ENCODE measurements around the gene CATSPER2. TPM values are rescaled to one million over a fixed set of nuclear protein-coding genes. Genes with fewer than 3 reads are reported as not detected.
"Not testable (repeated sequence)": the region's sequence is repeated elsewhere in the genome, so short reads cannot be mapped to it uniquely, and the experiment has no call there.

CATSPER2 gene
- 2.6 TPM for polyA plus RNA-seq (2013, experiment 1 of 2; ENCODE audit: insufficient read length)
- polyA plus RNA-seq (2013, experiment 2 of 2; ENCODE audit: insufficient read length), result 1.5 TPM

DNA sequence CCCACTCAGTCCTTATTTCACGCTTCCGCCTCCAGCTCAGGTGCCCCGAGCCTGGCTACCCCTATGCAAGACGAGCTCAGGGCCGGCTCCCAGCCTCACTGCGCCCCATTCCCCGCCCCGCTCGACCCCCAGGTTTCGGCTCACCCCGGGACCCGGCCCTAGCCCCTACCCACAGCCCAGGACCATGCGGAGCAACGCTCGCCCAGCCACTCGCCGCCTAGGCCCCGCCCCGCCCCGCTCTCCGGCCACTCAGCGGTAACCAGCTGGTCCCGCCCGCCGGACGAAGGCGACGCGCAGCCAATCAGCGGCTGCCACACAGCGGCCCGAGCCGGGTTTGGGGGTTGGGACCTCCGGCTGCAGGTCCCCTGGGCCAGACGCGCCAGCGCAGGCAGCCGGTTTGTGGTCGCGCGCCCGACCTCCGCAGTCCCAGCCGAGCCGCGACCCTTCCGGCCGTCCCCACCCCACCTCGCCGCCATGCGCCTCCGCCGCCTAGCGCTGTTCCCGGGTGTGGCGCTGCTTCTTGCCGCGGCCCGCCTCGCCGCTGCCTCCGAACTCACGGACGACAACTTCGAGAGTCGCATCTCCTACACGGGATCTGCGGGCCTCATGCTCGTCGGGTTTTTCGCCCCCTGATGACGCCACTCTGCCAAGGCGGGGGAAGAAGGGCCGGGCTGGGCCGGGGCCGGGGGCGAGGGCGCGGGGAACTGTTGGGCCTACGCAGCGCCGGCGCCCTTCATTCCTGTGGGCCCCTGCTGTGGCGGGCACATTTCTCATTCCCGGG lies at the start of gene CATSPER2:
CATSPER2 (minus strand) TSS at position 196 of the 781 bp plus-strand sequence. CDS start 783 bp downstream, outside the sequence.
- no peak for DNase-seq

DNA sequence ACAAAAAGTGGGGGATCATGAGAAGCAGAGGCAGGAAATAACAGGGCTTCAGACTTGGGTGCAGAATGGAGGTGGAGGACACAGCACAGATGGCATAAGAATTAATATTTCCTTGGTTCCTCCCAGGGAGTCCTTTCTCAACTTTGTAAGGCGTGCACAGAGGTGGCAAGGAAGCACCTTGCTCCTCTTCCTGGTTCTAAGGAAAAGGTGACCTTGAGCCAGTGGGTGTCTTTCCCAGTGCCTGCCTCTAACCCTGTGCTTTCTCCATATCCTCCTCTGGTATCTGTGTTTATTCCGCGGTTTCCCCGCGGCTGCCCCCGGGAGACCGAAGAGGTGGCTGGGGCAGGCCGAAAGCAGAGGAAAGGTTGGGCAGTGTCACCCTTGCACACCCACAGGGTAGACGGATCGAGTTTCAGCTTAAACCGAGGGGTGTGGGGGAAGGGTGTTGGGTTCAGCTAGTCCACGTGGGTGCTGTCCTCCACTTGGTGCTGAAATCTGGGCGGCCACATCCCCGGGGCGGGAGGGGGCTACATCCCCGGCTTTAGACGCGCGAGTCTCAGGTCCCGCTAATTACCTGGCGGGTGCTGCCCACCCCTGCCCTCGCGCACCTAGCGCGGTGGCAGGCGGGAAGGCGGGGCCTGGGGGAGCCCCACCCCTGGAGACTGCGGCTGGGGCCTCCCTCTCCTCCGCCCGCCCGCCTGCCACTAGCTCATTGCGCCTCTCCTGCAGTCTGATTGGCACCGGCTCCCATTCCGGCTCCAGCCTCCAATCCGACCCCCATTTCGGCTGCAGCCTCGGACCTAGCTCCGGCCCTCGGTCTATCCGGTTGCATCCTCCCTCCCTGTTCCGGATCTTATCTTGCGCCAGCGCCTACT lies 44.7 kb upstream of the CATSPER2 start, which contains the start of gene CKMT1A:
CKMT1A (plus strand) TSS at position 712 of the 875 bp plus-strand sequence. CDS start 192 bp downstream, outside the sequence.
- not testable (repeated sequence) for DNase-seq

DNA sequence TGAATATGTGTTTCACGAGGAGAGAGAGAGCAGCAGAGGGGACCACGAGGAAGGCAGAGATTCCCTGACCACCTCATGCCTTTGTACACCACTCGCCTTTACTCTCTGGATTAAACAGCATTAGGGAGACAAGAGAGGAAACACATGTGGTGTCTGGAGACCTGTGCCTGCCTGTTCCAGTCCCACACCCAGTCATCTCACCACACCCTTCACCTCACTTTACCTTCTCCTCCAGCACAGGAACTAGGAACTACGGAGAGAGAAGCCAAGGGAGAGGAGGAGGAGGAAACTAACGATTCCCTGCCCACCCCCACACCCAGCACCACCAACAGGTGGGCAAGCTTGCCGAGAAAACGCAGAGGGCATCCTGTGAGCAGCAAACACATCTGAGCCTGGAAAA lies 44.0 kb upstream of the CATSPER2 start:
- DNase-seq, result not testable (repeated sequence)

DNA sequence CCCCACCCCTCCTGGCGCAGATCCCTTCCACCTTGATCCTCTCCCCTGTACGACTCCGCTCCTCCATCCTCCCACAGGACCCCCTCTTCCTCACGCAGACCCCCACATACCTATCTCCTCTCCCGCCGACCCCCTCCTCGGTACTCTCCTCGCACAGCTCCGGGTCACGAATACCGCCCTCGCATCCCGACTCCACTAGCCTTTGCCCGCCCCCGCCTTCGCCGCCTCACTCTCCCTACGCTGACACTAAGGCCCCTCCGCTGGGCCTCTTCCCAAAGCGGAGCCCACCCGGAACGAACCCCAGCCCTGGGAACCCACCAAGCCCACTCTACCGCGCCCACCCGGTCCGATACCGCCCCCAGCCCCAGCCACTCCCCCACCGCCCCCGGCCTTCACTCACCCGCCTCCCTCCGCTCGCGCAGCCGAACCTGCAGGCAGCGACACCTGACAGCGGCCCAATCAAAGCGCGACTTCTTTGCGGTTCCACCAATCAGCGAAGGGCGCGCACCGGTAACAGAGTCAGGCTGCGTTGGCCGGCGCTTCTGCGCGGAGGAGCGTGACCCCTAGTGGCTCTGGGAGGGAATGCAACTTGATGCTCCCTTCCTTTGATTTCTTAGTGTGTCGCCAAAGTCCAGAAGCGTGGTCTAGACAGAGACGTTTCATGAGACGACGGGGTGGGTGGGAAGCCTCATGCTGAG lies 41.1 kb upstream of the CATSPER2 start:
- DNase-seq, result not testable (repeated sequence)

DNA sequence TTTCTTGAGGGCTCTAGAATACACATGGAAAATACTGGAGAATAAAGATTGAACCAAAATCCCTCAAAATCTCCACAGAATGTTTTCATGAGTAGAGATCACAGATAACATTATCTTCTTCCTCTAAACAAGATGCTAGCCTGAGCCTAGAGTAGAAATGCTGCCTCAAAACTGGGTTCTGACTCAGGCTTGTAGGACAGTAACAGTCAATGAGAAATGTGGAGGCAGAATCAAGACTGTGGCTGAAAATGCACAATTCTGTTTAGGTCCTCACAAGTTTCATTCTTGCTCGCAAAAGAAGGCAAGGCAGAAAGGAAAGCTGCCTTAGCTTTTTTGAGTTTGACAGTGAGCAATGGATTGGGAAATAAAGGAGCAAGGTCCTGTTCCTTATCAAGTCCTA lies 25.5 kb upstream of the CATSPER2 start:
- not testable (repeated sequence) for DNase-seq

DNA sequence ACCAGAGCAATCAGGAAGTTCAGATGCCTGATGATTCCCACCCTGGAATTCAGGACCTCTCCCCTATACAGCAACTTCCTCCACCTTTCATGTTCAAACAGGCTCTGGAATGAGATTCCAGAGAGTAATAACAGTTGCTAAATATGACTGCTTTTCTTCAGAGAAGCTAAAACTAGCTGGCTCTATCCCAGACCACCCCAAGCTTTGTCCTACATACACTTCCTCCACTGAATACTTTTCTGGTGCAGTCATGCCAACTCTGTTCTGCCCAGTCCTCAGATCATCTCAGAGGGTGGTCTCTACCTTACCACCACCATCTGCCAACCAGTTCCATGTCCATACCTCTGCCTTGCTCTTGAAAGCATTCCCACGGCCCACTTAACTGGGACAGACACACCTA lies 17.5 kb upstream of the CATSPER2 start:
- DNase-seq, result not testable (repeated sequence)

DNA sequence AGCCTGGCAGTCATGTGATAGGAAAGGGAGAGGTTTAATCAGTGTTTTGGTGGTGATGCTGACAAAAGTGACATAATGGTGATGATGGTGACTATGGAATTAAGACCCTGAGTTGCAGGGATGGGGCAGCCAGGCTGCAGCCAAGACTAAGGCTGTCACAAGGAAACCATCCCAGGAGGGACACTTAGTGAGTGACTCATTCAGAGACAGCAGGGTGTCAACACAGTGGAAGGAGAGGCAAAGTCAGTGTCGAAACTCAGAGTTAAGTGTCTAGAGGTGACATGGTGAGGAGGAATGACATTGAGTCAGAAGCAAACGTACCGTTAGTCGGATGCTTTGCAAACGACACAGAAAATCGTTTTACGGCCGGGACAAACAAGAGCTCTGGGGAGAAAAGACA lies 14.7 kb upstream of the CATSPER2 start:
- not testable (repeated sequence) for DNase-seq

DNA sequence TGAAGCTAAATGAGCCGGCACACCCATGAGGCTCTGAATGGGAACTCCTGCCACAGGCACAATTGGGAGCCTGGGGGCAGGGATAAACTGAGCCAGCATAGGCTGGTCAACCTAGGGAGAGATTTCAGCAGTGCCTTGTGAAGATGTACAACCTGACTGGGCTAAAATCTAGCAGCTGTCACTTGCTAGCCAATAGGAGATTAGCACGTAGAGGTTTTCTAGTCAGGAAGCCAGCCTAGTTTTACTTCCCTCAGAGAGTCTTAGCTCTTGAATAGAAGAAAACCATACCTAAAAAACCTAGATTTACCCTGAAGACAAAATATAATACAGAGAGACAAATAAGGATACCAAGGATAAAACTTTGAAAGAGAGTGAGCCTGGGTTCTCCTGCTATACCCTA lies 13.6 kb upstream of the CATSPER2 start:
- not testable (repeated sequence) for DNase-seq

DNA sequence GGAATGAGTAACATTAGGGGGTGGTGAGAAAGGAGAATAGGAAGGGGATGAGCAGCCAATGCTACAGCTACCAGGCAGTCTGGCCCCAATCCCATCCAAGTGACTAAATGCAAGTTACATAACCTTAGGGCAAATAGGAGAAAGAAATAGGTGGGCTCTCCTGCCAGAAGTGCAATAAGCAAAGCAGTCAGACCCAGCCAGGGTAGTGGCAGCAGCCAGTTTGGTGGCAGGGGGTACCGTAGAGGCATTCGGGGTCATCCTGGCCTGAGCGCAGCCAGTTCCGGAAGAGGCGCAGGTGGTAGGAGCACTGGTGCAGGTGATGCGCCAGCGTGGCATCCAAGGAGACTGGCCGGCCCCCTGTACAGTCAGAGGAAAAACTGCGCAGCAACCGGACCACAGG lies 11.1 kb upstream of the CATSPER2 start:
- not testable (repeated sequence) for DNase-seq

DNA sequence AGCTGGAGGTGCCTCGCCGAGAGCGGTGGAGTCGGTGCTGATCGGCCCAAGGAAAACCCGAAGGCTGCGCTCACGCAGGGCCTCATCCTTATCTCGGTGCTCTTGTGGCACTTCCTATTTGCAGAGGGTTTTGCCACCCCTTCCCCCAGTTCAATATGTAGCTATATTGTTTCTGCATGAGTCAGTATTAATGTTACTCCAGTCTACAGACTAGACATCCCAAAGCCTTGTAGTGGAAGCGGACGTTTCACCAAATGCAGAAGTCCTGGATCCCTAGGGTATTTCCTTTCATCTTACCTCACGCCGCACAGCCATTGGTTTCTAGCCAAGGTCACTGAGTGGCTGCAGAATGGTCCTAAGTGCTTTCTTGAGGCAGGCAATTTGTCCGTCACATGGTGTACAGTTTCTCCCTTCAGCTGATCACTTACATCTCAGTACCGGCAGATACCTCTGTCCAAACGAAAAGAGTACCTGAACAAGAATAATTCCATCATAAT lies 834 bp upstream of the CATSPER2 start:
- DNase-seq, result not testable (repeated sequence)

DNA sequence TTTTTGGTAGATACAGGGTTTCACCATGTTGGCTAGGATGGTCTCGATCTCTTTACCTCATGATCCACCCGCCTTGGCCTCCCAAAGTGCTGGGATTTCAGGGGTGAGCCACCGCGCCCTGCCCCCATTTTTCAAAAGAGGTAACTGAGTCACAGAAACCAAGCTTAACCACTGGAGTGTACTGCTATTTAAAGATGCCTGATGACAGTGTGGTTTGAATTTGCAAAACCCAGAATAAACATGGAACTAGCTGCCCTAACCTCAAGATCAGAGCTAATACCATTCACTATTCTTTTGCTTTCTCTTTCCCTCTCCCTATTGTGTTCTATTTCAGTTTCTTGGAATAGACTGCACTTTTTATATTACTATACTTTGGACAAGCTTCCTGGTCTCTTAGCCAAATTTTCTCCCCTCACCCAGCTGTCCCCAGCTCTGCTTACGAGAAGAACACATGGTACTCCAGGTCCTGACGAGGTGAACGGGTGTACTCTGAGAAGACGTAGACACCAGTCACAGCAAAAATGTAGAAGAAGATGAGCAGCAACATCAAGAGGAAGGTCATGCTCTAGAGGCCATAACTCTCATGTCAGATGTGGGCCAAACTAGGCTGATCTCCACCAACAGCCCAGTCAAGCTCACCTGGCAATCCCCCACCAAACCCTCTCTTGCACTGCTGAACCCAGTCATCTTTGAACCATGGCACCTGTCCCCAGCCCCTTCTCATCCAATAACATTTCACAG lies 10.0 kb downstream of the CATSPER2 start:
- not testable (repeated sequence) for DNase-seq

DNA sequence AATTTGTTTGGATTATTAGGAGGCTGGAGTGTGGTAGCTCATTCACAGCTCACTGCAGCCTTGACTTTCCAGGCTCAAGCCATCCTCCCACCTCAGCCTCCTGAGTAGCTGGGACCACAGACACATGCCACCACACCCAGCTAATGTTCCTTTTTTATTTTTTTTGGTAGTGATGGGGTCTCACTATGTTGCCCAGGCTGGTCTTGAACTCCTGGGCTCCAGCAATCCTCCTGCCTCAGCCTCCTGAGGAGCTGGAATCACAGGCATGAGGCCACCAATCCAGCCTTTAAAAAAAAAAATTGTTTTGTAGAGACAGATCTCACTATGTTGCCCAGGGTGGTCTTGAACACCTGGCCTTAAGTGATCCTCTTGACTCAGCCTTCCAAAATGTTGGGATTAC lies 21.7 kb downstream of the CATSPER2 start:
- not testable (repeated sequence) for DNase-seq

DNA sequence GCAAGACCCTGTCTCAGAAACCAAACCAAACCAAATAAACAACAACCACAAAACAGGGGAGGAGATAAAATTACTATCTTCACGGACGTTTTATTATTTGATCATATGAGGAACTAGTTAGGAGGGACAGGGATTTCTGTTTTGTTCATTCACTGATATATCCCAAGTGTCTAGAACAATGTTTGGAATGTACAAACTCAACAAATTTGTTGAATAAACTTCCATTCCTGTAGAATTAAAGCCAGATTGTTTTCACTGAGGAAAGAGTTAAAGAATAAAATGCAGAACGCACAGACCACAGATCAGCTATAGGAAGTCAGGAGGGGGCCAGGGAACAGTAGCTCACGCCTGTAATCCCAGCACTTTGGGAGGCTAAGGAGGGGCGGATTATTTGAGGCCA lies 23.5 kb downstream of the CATSPER2 start:
- DNase-seq, result peak; percentile 48

DNA sequence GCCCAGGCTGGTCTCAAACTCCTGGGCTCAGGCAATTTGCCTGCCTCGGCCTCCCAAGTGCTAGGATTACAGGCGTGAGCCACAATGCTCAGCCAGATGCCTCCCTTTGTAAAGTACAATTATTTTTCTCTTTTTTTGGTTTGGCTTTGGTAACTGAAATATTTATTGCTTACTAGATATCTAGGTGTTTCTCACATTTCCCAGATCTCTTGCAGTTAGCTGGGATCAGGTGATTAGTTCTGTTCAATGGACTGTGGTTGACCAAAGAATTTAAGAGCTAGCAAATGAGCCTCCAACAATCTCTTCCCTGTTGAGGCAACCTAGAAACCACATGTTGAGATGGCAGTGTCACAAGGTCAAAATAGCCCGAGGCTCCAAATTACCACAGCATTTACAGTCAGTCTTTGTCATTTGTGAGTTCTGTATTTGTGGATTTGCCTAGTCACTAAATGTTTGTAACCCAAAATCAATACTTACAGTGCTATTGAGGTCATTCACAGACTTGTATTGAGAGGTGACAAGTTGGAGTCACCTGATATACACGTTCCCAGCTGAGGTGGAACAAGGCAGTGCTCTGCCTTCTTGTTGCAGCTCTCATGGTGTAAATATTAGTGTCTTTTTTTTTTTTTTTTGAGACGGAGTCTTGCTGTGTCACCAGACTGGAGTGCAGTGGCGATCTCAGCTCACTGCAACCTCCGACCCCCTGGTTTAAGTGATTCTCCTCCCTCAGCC lies 26.4 kb downstream of the CATSPER2 start:
- not testable (repeated sequence) for DNase-seq

DNA sequence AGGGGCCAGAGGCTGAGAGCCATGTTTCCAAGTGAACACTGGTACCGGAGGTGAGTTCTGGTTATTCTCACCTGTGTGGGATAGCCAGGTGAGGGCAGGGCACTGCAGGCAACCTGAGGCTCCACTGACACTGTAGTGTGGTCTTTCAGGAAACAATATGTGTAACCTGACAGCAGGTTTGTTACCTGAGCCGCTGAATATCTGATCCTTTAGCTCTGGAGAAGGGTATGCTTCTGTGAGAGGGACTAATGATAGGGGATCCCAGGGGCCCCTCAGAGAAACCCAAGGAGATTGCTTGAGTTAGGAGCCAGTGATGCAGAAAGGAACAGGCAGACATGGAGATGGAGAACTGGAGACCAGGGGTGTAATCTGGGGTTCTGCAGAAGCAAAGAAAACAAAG lies 29.9 kb downstream of the CATSPER2 start, which contains the start of gene STRC:
STRC (minus strand) TSS at position 101 of the 400 bp plus-strand sequence; CDS start at position 23, 78 bp downstream.
- DNase-seq, result not testable (repeated sequence)

DNA sequence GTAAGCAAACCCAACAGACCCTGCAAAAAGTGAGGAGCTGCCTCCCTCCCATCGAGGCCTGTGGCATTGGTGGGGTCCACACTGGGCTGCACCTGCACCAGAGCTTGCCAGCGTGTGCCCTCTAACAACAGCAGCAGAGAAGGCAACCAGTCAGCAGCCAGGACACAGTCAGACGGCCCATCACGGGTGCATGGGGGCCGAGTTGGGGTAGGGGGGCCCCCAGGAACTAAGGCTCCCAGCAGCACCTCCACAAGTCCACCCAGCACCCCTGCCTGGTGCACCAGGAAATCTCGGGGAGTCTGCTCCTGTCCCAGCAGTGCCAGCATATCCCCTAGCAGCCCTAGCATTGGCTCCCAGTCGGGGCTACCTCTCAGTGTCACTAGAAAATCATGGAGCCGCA lies 30.9 kb downstream of the CATSPER2 start:
- DNase-seq, result not testable (repeated sequence)

DNA sequence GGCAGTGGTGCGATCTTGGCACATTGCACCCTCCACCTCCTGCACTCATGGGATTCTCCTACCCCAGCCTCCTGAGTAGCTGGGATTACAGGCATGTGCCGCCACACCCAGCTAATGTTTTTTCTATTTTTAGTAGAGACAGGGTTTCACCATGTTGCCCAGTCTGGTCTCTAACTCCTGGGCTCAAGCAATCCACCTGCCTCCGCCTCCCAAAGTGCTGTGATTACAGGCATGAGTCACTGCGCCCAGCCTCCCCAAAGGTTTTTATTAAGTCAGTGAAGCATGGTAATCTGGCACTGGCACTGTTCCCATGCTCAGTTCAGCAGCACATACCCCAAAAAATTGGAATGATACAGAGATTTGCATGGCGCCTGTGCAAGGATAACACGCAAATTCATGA lies 46.4 kb downstream of the CATSPER2 start:
- not testable (repeated sequence) for DNase-seq

DNA sequence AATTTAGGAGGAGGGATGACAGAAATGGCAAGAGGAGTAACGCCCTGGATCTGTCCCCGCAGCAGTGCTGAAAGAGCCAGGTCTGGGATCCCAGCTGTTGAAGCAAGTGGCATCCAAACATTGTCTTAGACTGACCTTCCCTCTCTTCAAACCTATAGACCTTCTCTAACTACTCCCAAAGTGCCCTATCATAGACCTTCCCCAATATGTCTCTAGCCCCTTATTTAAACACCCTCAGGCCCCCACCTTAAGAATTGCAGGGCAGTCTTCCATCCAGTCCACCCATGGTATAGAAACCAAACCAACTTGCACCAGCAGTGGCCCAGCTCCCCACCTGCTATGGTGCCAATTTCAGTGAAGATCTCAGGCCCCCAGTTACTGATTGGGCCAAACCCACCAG lies 48.4 kb downstream of the CATSPER2 start:
- DNase-seq, result not testable (repeated sequence)

DNA sequence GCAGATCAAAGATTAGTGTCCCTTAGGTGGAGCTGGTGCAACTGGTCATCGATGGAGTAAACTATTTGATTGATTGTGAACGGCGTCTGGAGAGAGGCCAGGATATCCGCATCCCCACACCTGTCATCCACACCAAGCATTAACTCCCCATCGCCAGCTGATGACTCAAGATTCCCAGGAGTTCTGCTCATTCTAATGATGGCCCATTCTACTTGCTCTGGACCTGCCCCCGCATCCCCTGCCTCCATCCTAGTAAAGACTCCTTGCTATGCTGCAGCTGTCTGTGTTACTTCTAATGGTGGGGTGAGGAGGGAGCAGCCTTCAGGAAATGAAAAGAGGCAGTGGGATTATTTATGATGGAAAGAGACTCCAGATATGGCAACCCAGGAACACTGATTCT lies 49.5 kb downstream of the CATSPER2 start:
- DNase-seq, result not testable (repeated sequence)

All from fibroblast of skin of back (primary cell).